DND-41 (cell line): ENCODE results near the gene TM9SF2.

Source experiments
- CTCF ChIP-seq: IDR thresholded peaks from 2 replicates; pipeline ENCODE4 v1.5.1; 2012; ENCODE audit warnings: borderline replicate concordance, low read length, moderate library complexity, mild to moderate bottlenecking; ENCODE audit not compliant: poor library complexity, severe bottlenecking; ENCODE audit errors: extremely low read depth
- EZH2 ChIP-seq: IDR thresholded peaks from 3 replicates; pipeline ENCODE4 v1.6.1; 2012; ENCODE audit warnings: borderline replicate concordance, low read depth, mild to moderate bottlenecking, moderate library complexity, low read length, inconsistent platforms; ENCODE audit not compliant: severe bottlenecking

GRCh38 chr13:99610702-99611289 is 109.5 kb downstream of the TM9SF2 start:
- peak; percentile 33 for TF ChIP-seq CTCF
- TF ChIP-seq EZH2 = no peak
